ENCODE measurements around the gene KCNJ12.

- no peak for TF ChIP-seq CTCF (conservative IDR thresholded peaks at IDR 0.05; ENCODE audit: low read depth, low read length)
- TF ChIP-seq EZH2 (IDR thresholded peaks at IDR 0.05; ENCODE audit: borderline replicate concordance, low read depth, low read length, poor library complexity, severe bottlenecking), result no peak
These were observed 4.5 kb downstream of the KCNJ12 start for GRCh38 chr17:21380659-21381058.
